MM.1S (cell line): ENCODE results near the gene MAN2A2.

ENCODE experiments used
- DNase-seq: peaks from one replicate; pipeline ENCODE4 v3.0.0-alpha.2; 2015
- H2AFZ ChIP-seq: fragments of 300-600 bp; sonication (generic); 2 replicates; pipeline ENCODE4 v1.6.0; 2016; ENCODE audit warnings: antibody characterized with exemption, low read length
- H3F3A ChIP-seq: fragments of 300-600 bp; sonication (generic); 2 replicates; pipeline ENCODE4 v1.6.1; 2016; ENCODE audit warnings: mild to moderate bottlenecking, antibody characterized with exemption, low read length, moderate library complexity, mixed read lengths; ENCODE audit not compliant: insufficient read depth
- H3K27ac ChIP-seq: fragments of 300-600 bp; sonication (generic); 2 replicates; pipeline ENCODE4 v1.5.1; 2016; ENCODE audit warnings: mild to moderate bottlenecking, low read length
- H3K27me3 ChIP-seq: fragments of 300-600 bp; sonication (generic); replicated peaks from 2 replicates; pipeline ENCODE4 v1.6.0; 2016; ENCODE audit warnings: low read length; ENCODE audit not compliant: insufficient read depth
- H3K36me3 ChIP-seq: fragments of 300-600 bp; sonication (generic); replicated peaks from 2 replicates; pipeline ENCODE4 v1.6.1; 2016; ENCODE audit warnings: mild to moderate bottlenecking, low read length, mixed read lengths; ENCODE audit not compliant: insufficient read depth
- H3K4me1 ChIP-seq: fragments of 300-600 bp; sonication (generic); 2 replicates; pipeline ENCODE4 v1.6.1; 2016; ENCODE audit warnings: low read length, mixed read lengths
- H3K4me2 ChIP-seq: fragments of 300-600 bp; sonication (generic); 2 replicates; pipeline ENCODE4 v1.6.0; 2016; ENCODE audit warnings: low read depth, low read length
- H3K4me3 ChIP-seq: fragments of 300-600 bp; sonication (generic); 2 replicates; pipeline ENCODE4 v1.5.1; 2016; ENCODE audit warnings: low read length, mixed read lengths
- H3K79me2 ChIP-seq: fragments of 300-600 bp; sonication (generic); 2 replicates; pipeline ENCODE4 v1.6.1; 2016; ENCODE audit warnings: mixed run types, low read length, mixed read lengths
- H3K9ac ChIP-seq: fragments of 300-600 bp; sonication (generic); 2 replicates; pipeline ENCODE4 v1.6.1; 2016; ENCODE audit warnings: low read length, mixed read lengths
- H3K9me2 ChIP-seq: fragments of 300-600 bp; sonication (generic); replicated peaks from 2 replicates; pipeline ENCODE4 v1.6.1; 2016; ENCODE audit warnings: mild to moderate bottlenecking, low read length, mixed read lengths; ENCODE audit not compliant: insufficient read depth
- H3K9me3 ChIP-seq: fragments of 300-600 bp; sonication (generic); replicated peaks from 2 replicates; pipeline ENCODE4 v1.6.1; 2016; ENCODE audit warnings: mild to moderate bottlenecking, low read length, mixed read lengths; ENCODE audit not compliant: insufficient read depth
- H4K20me1 ChIP-seq: fragments of 300-600 bp; sonication (generic); 2 replicates; pipeline ENCODE4 v1.6.1; 2016; ENCODE audit warnings: mild to moderate bottlenecking, low read length, moderate library complexity, mixed read lengths; ENCODE audit not compliant: insufficient read depth
- EZH2 ChIP-seq: fragments of 300-600 bp; sonication (generic); optimal IDR thresholded peaks from 2 replicates; pipeline ENCODE3; 2017; ENCODE audit warnings: low read depth, mild to moderate bottlenecking, antibody characterized with exemption, low read length, mixed read lengths
- EZH2phosphoT487 ChIP-seq: fragments of 300-600 bp; sonication (generic); IDR thresholded peaks from 2 replicates; pipeline ENCODE4 v1.6.1; 2018; ENCODE audit warnings: antibody characterized with exemption, low read length
- TF ChIP-seq, protein P1 (sequence below): fragments of 300-600 bp; sonication (generic); IDR thresholded peaks from 2 replicates; pipeline ENCODE4 v1.5.1; 2016; ENCODE audit warnings: antibody characterized with exemption, low read length, mixed read lengths

MAN2A2 gene

DNA sequence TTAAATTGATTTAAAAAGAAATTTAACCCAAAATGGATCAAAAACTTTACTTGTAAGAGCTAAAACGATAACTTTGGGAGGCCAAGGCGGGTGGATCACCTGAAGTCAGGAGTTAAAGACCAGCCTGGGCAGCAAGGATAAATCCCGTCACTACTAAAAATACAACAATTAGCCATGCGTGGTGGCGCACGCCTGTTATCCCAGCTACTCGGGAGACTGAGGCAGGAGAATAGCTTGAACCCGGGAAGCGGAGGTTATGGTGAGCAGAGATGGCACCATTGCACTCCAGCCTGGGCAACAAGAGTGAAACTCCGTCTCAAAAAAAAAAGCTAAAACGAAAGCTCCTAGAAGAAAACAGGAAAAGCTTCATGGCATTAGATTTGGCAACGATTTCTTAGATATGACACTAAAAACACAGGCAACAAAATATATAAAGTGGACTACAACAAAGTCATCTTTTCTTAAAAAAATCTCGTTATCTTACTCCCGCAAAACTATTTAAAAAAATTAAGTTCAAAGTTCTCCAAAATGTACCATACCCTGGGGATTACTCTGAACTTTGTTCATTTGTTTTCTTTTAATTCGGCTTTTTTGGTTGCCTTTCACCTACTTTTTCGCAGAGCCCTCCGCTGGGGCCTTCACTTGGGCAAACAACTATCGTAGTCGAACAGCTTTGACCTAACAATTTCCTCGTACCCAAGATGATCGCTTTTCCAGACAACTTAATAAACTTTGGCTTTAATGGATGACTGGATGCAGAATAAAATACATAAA is 26.3 kb downstream of the MAN2A2 start:
- Histone ChIP-seq H4K20me1 (no peaks in the 10 kb centered on the region), H3K9ac (peak overlapping the region; percentile 82), H3K9me2 (no peaks in the 10 kb centered on the region), H3K79me2 (peaks cover 11% of the 10 kb centered on the region), H3K27me3 (no peaks in the 10 kb centered on the region), H3K4me3 (peak overlapping the region; percentile 80), H2AFZ (peak overlapping the region; percentile 43), H3F3A (peaks cover 34% of the 10 kb centered on the region), H3K4me1 (peaks cover 23% of the 10 kb centered on the region), H3K4me2 (peak overlapping the region; percentile 85), H3K9me3 (no peaks in the 10 kb centered on the region), H3K27ac (peak overlapping the region; percentile 88), H3K36me3 (no peaks in the 10 kb centered on the region)
- DNase-seq = peak; percentile 33
- TF ChIP-seq, protein P1, sequence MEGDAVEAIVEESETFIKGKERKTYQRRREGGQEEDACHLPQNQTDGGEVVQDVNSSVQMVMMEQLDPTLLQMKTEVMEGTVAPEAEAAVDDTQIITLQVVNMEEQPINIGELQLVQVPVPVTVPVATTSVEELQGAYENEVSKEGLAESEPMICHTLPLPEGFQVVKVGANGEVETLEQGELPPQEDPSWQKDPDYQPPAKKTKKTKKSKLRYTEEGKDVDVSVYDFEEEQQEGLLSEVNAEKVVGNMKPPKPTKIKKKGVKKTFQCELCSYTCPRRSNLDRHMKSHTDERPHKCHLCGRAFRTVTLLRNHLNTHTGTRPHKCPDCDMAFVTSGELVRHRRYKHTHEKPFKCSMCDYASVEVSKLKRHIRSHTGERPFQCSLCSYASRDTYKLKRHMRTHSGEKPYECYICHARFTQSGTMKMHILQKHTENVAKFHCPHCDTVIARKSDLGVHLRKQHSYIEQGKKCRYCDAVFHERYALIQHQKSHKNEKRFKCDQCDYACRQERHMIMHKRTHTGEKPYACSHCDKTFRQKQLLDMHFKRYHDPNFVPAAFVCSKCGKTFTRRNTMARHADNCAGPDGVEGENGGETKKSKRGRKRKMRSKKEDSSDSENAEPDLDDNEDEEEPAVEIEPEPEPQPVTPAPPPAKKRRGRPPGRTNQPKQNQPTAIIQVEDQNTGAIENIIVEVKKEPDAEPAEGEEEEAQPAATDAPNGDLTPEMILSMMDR = no peak
- no peak for TF ChIP-seq EZH2
- no peak for TF ChIP-seq EZH2phosphoT487

DNA sequence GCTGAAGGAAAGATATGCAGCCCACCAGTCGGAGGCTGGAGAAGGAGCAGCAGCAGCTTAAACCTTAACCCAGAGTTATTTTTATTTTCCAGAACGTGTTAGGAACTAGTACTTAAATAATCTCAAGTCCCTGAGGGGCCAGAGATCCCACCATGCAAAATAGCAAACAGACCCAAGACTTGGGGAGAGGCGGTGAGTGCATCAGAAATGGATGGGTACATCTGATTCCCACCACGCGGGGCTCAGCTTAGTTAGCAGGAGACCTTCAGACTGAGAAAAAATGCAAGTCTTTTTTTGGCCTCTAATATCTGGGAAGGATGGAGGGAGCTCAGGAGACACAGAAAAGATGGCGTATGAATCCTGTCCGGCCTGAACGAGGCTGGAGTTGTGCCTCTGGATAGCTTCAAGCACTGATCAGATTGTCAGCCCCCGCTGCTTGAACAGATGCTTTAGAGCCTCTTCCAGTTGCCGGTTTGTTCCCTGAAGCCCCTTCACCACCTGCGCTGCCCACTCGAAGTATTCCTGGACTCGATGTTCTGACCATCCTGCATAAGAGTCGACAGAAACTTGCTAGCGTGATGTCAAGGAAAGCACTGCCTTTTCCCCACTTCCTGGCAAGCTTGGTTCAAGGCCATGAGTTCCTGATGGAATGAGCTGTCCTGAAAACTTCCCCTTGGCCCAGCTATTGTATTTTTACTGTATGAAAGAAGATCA is 27.9 kb downstream of the MAN2A2 start:
- no peaks in the 10 kb centered on the region for H3K36me3 ChIP-seq
- TF ChIP-seq EZH2phosphoT487 (no peak), EZH2 (no peak)
- TF ChIP-seq, protein P1 = no peak
- peak overlapping the region; percentile 71; the same call in 1 of the 2 replicates for H2AFZ ChIP-seq
- H3K79me2 ChIP-seq = peaks cover 20% of the 10 kb centered on the region
- no peaks in the 10 kb centered on the region for H4K20me1 ChIP-seq
- peak; percentile 17 for DNase-seq
- H3F3A ChIP-seq = peaks cover 42% of the 10 kb centered on the region
- H3K27me3 ChIP-seq = no peaks in the 10 kb centered on the region
- H3K4me3 ChIP-seq = peak overlapping the region; percentile 80
- H3K9ac ChIP-seq = peak overlapping the region; percentile 82
- H3K9me3 ChIP-seq = no peaks in the 10 kb centered on the region
- peaks cover 24% of the 10 kb centered on the region for H3K4me1 ChIP-seq
- peak overlapping the region; percentile 88 for H3K27ac ChIP-seq
- H3K4me2 ChIP-seq = peak overlapping the region; percentile 85
- no peaks in the 10 kb centered on the region for H3K9me2 ChIP-seq

DNA sequence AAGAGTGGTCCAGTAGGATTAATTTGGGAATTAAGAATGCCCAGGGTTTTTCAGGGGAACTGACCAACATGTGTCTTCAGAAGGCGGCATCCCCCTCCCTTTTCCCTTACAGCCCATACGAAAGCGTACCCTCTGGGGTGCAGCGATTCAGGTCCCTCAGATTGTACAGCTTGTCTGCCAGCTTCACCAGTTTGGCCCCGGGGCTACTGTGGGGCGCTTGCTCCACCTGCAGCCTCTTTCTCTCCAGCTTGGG is 28.4 kb downstream of the MAN2A2 start:
- Histone ChIP-seq H2AFZ (peak overlapping the region; percentile 71; the same call in 1 of the 2 replicates), H3K4me1 (peaks cover 29% of the 10 kb centered on the region), H3K36me3 (no peaks in the 10 kb centered on the region), H3K27me3 (no peaks in the 10 kb centered on the region), H3K9me3 (no peaks in the 10 kb centered on the region), H3K79me2 (peaks cover 25% of the 10 kb centered on the region), H3K4me3 (peak overlapping the region; percentile 80), H4K20me1 (no peaks in the 10 kb centered on the region), H3K4me2 (peak overlapping the region; percentile 85), H3K27ac (peak overlapping the region; percentile 88), H3K9ac (peak overlapping the region; percentile 82; the same call in 1 of the 2 replicates), H3K9me2 (no peaks in the 10 kb centered on the region), H3F3A (peaks cover 42% of the 10 kb centered on the region)
- TF ChIP-seq EZH2 (no peak), EZH2phosphoT487 (no peak)
- TF ChIP-seq, protein P1 = no peak
- DNase-seq = no peak
